K562 (cell line): Measurements from ENCODE around the gene CTCFL. TPM values are rescaled to one million over a fixed set of nuclear protein-coding genes. Genes with fewer than 3 reads are reported as not detected.

ENCODE experiments used
- FOXA3 ChIP-seq, 2 experiments: fragments of 450-650 bp in 1 of 2; sonication (generic) in 1 of 2; formaldehyde crosslinking; IDR thresholded peaks in 1 of 2; conservative IDR thresholded peaks in 1 of 2; 2 replicates each; pipeline versions ENCODE4 v1.4.0 to v1.8.0; 2020 to 2022; ENCODE audit warnings: mild to moderate bottlenecking in 2 of 2, missing genetic modification reagents in 1 of 2
- FOXK1 ChIP-seq: sonication (generic); formaldehyde crosslinking; IDR thresholded peaks from 2 replicates; pipeline ENCODE4 v1.8.0; 2022; ENCODE audit warnings: missing genetic modification reagents, mild to moderate bottlenecking, borderline replicate concordance
- GTF2E2 ChIP-seq: fragments of 200-800 bp; sonication (Bioruptor generic); IDR thresholded peaks from 2 replicates; pipeline ENCODE4 v1.6.1; 2016; ENCODE audit warnings: missing genetic modification characterization, missing compliant biosample characterization
- HMGN3 ChIP-seq: IDR thresholded peaks from 2 replicates; pipeline ENCODE4 v1.6.1; 2011; ENCODE audit warnings: borderline replicate concordance, low read depth, mild to moderate bottlenecking, mixed read lengths, low read length; ENCODE audit not compliant: insufficient read length; ENCODE audit errors: extremely low read depth
- MAFG ChIP-seq: fragments of 450-650 bp; conservative IDR thresholded peaks from 2 replicates; pipeline ENCODE4 v1.6.1; 2016; ENCODE audit warnings: missing genetic modification characterization, missing compliant biosample characterization
- RERE ChIP-seq: sonication (generic); formaldehyde crosslinking; IDR thresholded peaks from 2 replicates; pipeline ENCODE4 v1.8.0; 2023; ENCODE audit warnings: missing genetic modification reagents, mild to moderate bottlenecking, borderline replicate concordance
- TEAD4 ChIP-seq, 2 experiments: sonication (generic) in 1 of 2; formaldehyde crosslinking in 1 of 2; IDR thresholded peaks; 2 replicates each; pipeline versions ENCODE4 v1.6.1 to v1.8.0; 2012 to 2022; ENCODE audit warnings: borderline replicate concordance in 1 of 2, inconsistent platforms in 1 of 2, low read length in 1 of 2, mild to moderate bottlenecking in 1 of 2, missing genetic modification reagents in 1 of 2
- ZBTB1 ChIP-seq: sonication (generic); formaldehyde crosslinking; IDR thresholded peaks from 2 replicates; pipeline ENCODE4 v1.8.1; 2023; ENCODE audit warnings: missing genetic modification reagents, low read depth, mild to moderate bottlenecking, borderline replicate concordance
- ZKSCAN3 ChIP-seq: fragments of 250-450 bp; sonication (Bioruptor Pico); IDR thresholded peaks from 2 replicates; pipeline ENCODE4 v1.4.0; 2020
- ZNF263 ChIP-seq: sonication (generic); formaldehyde crosslinking; IDR thresholded peaks from 2 replicates; pipeline ENCODE4 v1.8.0; 2022; ENCODE audit warnings: mild to moderate bottlenecking, missing genetic modification reagents, borderline replicate concordance
- ZNF444 ChIP-seq: fragments of 250-450 bp; sonication (Bioruptor Pico); IDR thresholded peaks from 2 replicates; pipeline ENCODE4 v1.4.0; 2020; ENCODE audit warnings: mild to moderate bottlenecking, moderate library complexity
- polyA plus RNA-seq, 8 experiments: library from polyadenylated mRNA; depleted of rRNA in 4 of 8; stranded (reverse) in 5 of 8; unstranded in 3 of 8; fragments of >200 nt; fragmentation: Nextera tagmentation in 2 of 8; fragmentation: Illumina TruSeq in 1 of 8; extraction: Ambion mirVana in 2 of 8; extraction: Trizol in 1 of 8; gene quantifications; 2 replicates each; pipeline versions ENCODE4 v1.2.1 to v1.2.3, GENCODE V29; 2011 to 2014; ENCODE audit warnings: inconsistent platforms in 1 of 8, missing spikeins in 1 of 8
- total RNA-seq, 7 experiments: library from RNA; depleted of rRNA in 6 of 7; stranded (reverse); fragments of >200 nt in 6 of 7; fragmentation: Illumina TruSeq in 2 of 7; extraction: Trizol in 2 of 7; gene quantifications; 2 replicates each; pipeline versions ENCODE4 v1.2.1 to v1.2.3, GENCODE V29; 2011 to 2021; ENCODE audit warnings: low replicate concordance in 1 of 7
- TF ChIP-seq, protein P1 (sequence below): fragments of 450-650 bp; IDR thresholded peaks from 2 replicates; pipeline ENCODE4 v1.6.1; 2014; ENCODE audit warnings: low read depth, mild to moderate bottlenecking, moderate library complexity, borderline replicate concordance
- TF ChIP-seq, protein P2 (sequence below): sonication (generic); formaldehyde crosslinking; IDR thresholded peaks from 2 replicates; pipeline ENCODE4 v1.8.0; 2022; ENCODE audit warnings: missing genetic modification reagents, mild to moderate bottlenecking, borderline replicate concordance

The CTCFL gene
- total and polyA plus RNA-seq, 9 of the 15 experiments (the other 6 are each of a cell fraction or from before 2014, with no cell fraction given): 42.4 to 188 (median 111) TPM

DNA sequence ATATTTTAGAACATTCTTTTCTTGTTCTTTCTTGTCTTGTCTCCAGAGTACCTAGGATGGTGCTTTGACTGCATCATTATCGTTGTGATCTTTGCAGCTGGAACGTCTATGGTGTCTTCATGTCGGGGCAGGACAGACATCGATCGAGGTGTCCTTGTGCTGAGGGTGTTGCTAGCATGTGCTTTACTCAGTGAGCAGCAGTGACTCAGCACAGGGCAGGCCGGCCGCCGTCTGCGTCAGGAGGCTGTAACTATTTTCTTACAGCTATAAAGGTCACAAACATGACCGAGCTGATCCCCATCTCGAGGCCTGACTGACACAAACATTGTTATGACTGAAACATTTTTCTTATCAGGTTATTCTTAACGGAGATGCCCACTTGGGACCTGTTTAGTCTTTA is 14.9 kb upstream of the CTCFL start (continued):
- 0 out of 2 replicates have a peak, but pooled peaks have one; percentile 42 for TF ChIP-seq RERE (CRISPR knock-in tag)
- TF ChIP-seq HMGN3: no peak
- no peak for TF ChIP-seq GTF2E2 (tag)
- TF ChIP-seq, protein P1, sequence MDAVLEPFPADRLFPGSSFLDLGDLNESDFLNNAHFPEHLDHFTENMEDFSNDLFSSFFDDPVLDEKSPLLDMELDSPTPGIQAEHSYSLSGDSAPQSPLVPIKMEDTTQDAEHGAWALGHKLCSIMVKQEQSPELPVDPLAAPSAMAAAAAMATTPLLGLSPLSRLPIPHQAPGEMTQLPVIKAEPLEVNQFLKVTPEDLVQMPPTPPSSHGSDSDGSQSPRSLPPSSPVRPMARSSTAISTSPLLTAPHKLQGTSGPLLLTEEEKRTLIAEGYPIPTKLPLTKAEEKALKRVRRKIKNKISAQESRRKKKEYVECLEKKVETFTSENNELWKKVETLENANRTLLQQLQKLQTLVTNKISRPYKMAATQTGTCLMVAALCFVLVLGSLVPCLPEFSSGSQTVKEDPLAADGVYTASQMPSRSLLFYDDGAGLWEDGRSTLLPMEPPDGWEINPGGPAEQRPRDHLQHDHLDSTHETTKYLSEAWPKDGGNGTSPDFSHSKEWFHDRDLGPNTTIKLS: peak; percentile 66; the same call in 1 of the 2 replicates
- TF ChIP-seq, protein P2, sequence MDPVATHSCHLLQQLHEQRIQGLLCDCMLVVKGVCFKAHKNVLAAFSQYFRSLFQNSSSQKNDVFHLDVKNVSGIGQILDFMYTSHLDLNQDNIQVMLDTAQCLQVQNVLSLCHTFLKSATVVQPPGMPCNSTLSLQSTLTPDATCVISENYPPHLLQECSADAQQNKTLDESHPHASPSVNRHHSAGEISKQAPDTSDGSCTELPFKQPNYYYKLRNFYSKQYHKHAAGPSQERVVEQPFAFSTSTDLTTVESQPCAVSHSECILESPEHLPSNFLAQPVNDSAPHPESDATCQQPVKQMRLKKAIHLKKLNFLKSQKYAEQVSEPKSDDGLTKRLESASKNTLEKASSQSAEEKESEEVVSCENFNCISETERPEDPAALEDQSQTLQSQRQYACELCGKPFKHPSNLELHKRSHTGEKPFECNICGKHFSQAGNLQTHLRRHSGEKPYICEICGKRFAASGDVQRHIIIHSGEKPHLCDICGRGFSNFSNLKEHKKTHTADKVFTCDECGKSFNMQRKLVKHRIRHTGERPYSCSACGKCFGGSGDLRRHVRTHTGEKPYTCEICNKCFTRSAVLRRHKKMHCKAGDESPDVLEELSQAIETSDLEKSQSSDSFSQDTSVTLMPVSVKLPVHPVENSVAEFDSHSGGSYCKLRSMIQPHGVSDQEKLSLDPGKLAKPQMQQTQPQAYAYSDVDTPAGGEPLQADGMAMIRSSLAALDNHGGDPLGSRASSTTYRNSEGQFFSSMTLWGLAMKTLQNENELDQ (CRISPR knock-in tag): no peak
- TF ChIP-seq ZKSCAN3 (CRISPR knock-in tag): no peak
- no peak for TF ChIP-seq ZNF444 (CRISPR knock-in tag)
- TF ChIP-seq ZNF263 (CRISPR knock-in tag): 0 out of 2 replicates have a peak, but pooled peaks have one; percentile 25
- peak; percentile 68; the same call in 1 of the 2 replicates for TF ChIP-seq FOXK1
- TF ChIP-seq MAFG (tag): peak; percentile 59
- TF ChIP-seq ZBTB1 (CRISPR knock-in tag): peak; percentile 64; the same call in 1 of the 2 replicates
- TF ChIP-seq TEAD4 (IDR thresholded peaks at IDR 0.05; ENCODE audit: low read length): no peak
- TF ChIP-seq TEAD4 (CRISPR knock-in tag; IDR thresholded peaks at IDR 0.05; ENCODE audit: borderline replicate concordance): 0 out of 2 replicates have a peak, but pooled peaks have one; percentile 34
- TF ChIP-seq FOXA3 (CRISPR knock-in tag; conservative IDR thresholded peaks at IDR 0.05 in 1 of 2, IDR thresholded peaks at IDR 0.05 in 1 of 2): peak in 1 of 2 experiments; percentile 51; a peak in 1 of 4 replicates
- TF ChIP-seq, all 486 proteins: peak for 35
